Lower leg skin (tissue), 4 donors: ENCODE results near the gene KCNC1. TPM values are rescaled to one million over a fixed set of nuclear protein-coding genes. Genes with fewer than 3 reads are reported as not detected.

ENCODE experiments used
- DNase-seq, 2 donors: peaks; one replicate each; pipeline ENCODE4 v3.0.0-alpha.2; 2019; ENCODE audit warnings: low spot score in 2 of 2
- H3K4me3 ChIP-seq: fragments of 200-600 bp; sonication (generic); 2 replicates; pipeline ENCODE4 v1.5.1; 2017; ENCODE audit warnings: mild to moderate bottlenecking, low read depth; ENCODE audit not compliant: poor library complexity, severe bottlenecking
- CTCF ChIP-seq, 3 donors: fragments of 450-650 bp; IDR thresholded peaks; one replicate each; pipeline ENCODE4 v1.5.1; 2016; ENCODE audit warnings: antibody characterized with exemption in 3 of 3, mild to moderate bottlenecking in 3 of 3, moderate library complexity in 2 of 3
- POLR2A ChIP-seq, 2 donors: fragments of 450-650 bp; IDR thresholded peaks; one replicate each; pipeline ENCODE4 v1.6.1; 2016 to 2017; ENCODE audit warnings: antibody characterized with exemption in 2 of 2, mild to moderate bottlenecking in 1 of 2, moderate library complexity in 1 of 2
- WGBS, 2 donors: methylation state at CpG; one replicate each; pipeline ENCODE4 v1.1.5; 2018; 5-methylcytosine and 5-hydroxymethylcytosine counted together
- intact Hi-C: fragments of 100-400 bp; cut with DNase I; formaldehyde crosslinking; loops from one replicate; pipeline ENCODE4 v1.15.0; 2023; ENCODE audit warnings: low total_unique reads
- total RNA-seq, 4 donors: library from RNA; depleted of rRNA; stranded (reverse); fragments of >200 nt; gene quantifications; one replicate each; pipeline ENCODE4 v1.1.0, GENCODE V29; 2016

The KCNC1 gene
- total RNA-seq, 4 donors from 2014 or later, result 0.06 TPM; not detected in 3

- TF ChIP-seq CTCF (IDR thresholded peaks at IDR 0.05) (no peak), POLR2A (IDR thresholded peaks at IDR 0.05) (no peak)
- no peak overlapping the region for H3K4me3 ChIP-seq
- intact Hi-C loops, result no loop called here
- WGBS, 2 donors, result 7 to 9% methylated on average over 51 to 53 of the region's 56 CpGs
- no peak for DNase-seq
Measured at GRCh38 chr11:17721242-17721999, 13.2 kb upstream of the KCNC1 start.

GRCh38 chr11:17722000-17722643 lies 12.5 kb upstream of the KCNC1 start:
- no peak overlapping the region for H3K4me3 ChIP-seq
- intact Hi-C loops, result no loop called here
- TF ChIP-seq POLR2A (IDR thresholded peaks at IDR 0.05) (no peak), CTCF (IDR thresholded peaks at IDR 0.05) (no peak)
- DNase-seq, result no peak
- 9 to 11% methylated on average over 25 of the region's 25 CpGs for WGBS, 2 donors

GRCh38 chr11:17724020-17724908 lies 10.3 kb upstream of the KCNC1 start:
- no peak overlapping the region for H3K4me3 ChIP-seq
- intact Hi-C loops, result no loop called here
- 78% methylated on average over 10 of the region's 10 CpGs for WGBS, 2 donors
- TF ChIP-seq CTCF (IDR thresholded peaks at IDR 0.05), result no peak
- TF ChIP-seq POLR2A (IDR thresholded peaks at IDR 0.05), result no peak
- DNase-seq, result no peak

GRCh38 chr11:17725174-17725573 lies 9.4 kb upstream of the KCNC1 start:
- H3K4me3 ChIP-seq, result no peak overlapping the region
- 68 to 91% methylated on average over 2 of the region's 2 CpGs for WGBS, 2 donors
- intact Hi-C loops, result no loop called here
- TF ChIP-seq CTCF (IDR thresholded peaks at IDR 0.05), result no peak
- DNase-seq, result no peak

- intact Hi-C loops, result no loop called here
Measured at GRCh38 chr11:17730137-17730536, 4.4 kb upstream of the KCNC1 start.

More at GRCh38 chr11:17730137-17730536, 4.4 kb upstream of the KCNC1 start:
- DNase-seq, result no peak
- H3K4me3 ChIP-seq, result no peak overlapping the region
- no peak for TF ChIP-seq CTCF (IDR thresholded peaks at IDR 0.05)
- TF ChIP-seq POLR2A (IDR thresholded peaks at IDR 0.05), result no peak
- WGBS, 2 donors, result 54 to 65% methylated on average over 2 of the region's 2 CpGs
